HG03196 (cell line): Measurements from ENCODE around the gene CTNNA3.

Experiments used
- ATAC-seq: cut with Tn5 transposase; IDR thresholded peaks from one replicate; pipeline ENCODE4 v1.9.1; 2021; ENCODE audit not compliant: unreplicated experiment

CTNNA3 gene

DNA sequence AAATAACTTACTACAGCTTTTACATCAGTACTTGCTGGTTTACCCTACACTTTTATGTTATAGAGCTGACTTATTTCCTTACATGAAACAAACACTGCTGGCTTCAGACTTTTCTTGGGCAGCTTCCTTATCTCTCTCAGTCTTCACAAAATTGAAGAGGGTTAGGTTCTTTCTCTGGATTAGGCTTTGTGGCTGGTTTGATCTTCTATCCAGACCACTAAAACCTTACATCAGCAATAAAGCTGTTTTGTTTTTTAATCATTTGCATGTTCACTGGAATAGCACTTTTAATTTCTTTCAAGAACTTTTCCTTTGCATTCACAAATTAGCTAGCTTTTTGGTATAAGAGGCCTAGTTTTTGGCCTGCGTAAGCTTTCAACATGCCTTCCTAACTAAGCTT lies 551.5 kb downstream of the CTNNA3 start:
- ATAC-seq: no peak

DNA sequence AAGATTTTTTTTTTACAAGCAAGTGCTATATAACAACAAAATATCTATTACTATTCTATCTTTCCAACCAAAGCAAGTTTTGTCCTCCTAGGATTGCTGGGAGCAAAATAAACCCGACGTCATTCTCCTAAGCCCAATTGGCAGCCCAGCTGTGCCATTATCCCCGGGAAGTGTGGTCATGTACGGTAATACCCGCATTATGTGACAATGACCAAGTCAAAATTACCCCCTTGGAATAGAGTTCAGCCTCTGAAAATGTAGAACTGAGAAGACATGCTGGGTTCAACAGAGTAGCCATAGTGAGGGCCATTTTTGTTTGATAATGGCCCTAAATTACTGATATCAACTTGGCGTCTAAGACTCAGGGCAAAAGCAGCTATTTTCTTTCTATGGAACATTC lies 554.7 kb downstream of the CTNNA3 start:
- no peak for ATAC-seq

DNA sequence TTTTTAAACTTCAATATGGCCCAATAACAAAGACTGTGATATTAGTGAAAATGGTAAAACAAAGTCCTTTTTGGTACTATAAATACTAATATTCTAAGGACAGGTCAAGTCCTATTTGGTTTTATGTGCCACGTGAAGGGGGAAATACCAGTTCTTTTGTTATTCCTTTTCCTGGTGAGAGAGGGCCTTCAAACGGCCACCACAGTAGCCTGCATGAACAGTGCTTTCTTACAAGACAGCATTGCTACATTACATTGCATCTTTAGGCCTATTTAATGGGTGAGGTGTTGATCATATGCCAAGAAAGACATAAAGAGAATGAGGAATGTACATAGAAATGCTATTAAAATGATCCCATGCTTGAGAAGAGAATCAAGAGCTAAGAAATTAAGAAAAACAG lies 555.4 kb downstream of the CTNNA3 start:
- no peak for ATAC-seq

DNA sequence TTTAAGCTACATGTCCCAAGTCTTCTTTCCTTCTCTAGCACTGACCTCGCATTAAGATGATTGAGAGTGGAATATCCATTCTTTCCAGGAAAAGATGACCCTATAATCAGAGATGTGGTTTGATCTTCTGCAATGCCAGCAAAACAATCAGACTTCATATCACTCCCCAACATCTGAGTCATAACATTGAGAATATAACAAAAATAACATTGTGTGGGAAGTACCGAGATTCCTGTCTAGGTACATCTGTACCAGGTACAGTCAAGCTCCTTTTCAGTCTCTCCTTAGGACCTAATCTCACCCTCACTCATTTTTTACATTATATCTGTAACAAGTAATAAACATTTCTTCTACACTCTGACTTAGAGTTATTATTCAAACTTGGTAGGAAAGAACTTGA lies 568.6 kb downstream of the CTNNA3 start:
- no peak for ATAC-seq

DNA sequence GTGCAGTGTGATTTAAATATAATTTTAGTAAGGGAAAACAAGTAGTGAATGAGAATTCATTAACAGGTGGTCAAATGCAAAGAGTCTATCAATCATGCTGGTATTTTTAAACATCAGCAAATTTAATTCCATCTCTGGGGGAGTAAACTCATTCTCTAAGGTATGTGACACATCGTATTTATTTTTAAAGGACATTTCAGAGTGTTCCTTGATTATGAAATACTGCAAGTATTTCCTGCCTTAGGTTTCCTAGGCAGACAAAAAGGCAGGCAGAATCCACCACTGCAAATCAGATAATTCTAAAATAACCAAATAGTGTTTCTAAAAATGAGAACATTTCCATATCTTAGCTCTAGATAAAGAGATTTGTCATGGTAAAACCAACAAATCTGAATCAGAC lies 576.3 kb downstream of the CTNNA3 start:
- ATAC-seq: no peak

DNA sequence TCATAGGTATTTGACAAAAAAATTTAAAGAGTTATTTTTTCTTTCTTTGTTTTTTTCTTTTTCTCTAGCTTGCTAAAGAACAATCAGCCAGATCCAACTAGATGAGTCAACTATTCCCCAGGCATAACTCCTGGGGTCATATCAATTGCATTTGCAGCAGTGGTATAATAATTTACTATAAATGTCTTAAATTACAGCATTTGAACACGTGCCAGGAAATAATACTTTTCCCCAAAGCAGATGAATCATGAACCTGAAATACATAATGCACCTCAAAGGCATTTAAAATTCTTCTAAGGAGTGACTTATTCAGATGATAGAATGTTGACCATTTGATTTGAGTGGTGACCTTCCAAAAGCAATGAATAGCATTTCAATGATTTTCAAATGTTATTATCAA lies 580.0 kb downstream of the CTNNA3 start:
- ATAC-seq: no peak

DNA sequence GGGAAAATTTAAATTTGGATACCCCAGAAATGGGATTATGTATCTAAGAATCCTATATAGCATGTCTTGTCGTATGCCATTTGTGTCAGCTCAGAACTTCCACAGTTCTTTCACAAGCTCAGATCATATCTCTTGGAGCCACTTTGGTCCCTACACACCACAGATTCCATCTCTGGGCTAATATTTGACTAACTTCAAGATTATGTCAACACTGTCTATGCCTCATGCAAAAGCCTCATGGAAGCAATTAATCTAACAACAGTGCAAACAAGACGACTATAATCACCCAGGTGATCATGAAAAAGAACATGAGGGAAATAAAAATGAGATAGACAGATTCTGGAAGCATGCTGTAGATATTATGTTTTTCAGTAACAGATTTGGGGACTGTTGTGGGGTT lies 581.0 kb downstream of the CTNNA3 start:
- ATAC-seq: no peak

DNA sequence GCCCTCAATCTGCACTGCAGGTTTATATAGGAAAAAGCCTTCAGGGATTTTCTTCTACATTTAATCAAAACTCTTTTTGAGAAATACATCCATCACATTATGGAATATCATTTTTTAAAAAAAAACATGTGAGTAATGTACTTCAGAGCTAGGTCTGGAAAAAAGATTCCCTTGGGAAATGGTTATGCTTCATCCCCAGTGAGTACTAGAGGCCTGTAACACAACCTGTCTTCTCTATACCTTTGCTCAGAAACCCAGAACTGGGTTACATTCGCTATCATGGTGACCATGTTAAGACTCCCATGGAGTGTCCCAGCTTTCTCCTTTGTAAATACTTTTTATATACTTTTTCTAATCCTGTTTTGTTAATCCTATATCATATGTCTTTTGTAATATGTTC lies 583.2 kb downstream of the CTNNA3 start:
- no peak for ATAC-seq

DNA sequence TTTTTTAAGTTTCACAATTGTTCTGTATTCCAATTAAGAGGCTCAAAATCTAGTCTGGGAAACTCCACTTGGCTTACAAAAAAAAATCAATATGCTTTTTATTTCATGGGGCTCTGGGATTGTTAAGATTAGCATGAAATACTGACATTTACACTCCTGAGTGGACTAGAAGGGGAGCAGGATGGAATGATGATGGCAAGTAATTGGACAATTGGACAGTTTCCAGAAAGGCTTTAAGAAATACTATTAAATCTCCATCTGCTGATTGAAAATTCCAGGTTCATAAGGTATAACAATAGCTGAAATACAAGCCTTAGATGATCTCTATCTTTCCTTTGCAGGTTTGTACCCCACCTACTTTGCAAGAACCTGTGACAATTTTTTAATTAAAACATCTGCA lies 585.7 kb downstream of the CTNNA3 start:
- no peak for ATAC-seq

DNA sequence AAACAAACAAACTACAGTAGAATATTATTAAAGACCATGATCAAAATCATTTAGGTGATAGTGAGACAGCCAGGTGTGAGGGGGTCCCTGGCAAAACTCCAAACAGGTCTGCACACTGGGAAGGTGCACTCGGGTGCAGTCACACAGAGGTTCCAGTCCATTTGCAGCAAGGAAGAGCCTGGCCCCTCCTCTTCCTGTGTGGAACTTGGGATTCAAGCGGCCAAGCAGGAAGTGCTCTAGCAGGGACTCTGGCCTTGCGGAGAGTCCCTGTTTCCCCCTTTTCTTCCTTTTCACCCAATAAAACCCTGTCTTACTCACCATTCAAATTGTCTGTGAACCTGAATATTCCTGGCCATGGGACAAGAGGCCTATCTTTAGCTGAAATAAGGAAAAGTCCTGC lies 588.3 kb downstream of the CTNNA3 start:
- no peak for ATAC-seq

DNA sequence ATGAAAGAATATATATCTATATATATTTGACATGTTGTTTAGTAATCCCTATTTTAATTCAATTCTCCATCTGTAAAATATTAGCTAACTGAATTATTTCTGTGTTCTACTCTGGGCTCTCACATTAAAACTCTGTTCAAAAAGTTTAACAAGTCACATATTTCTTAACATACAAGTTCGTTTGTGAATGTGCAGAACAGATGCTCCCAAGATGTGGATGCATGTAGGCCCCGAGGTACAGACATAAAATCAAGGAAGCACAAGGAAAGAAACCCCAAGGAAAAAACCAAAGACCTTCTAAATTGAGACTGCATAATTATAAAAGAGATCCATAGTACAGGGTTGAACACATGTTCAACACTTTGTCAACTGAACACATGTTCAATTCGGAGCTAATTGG lies 595.0 kb downstream of the CTNNA3 start:
- no peak for ATAC-seq

DNA sequence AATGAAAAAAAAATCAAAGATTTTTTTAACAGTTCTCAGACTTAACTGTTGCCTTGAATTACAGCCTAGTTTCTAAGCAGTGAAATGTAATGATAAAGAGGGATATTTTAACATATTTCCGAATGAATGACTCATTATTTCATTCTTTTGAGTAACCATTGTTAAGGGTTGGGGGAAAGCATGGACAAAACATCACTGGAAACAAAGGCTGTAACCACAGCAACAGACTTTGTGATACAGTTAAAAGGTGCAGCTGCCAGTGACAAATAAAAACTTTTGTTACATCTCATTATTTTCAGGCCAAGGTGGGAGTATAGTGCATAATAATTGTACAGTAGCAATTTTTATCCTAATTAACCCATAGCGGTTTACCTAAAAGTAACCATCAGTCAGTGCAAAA lies 597.5 kb downstream of the CTNNA3 start:
- ATAC-seq: no peak

DNA sequence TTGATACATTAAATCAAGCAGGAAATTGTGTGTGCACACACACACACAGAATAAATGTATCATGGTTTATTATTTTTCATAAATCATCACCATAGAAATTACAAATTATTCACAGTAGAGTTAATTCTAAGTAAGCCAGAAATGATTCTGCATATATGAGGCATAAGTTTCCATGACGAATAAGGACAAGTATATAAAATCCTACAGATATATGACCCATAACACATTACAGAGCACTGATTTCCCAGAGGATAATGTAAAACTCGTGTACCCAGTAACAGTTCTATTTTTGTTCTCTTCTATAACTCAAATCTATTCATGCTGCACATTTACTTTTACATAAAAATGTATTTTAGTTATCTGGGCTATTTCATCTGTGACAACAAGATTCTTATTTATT lies 600.5 kb downstream of the CTNNA3 start:
- no peak for ATAC-seq

DNA sequence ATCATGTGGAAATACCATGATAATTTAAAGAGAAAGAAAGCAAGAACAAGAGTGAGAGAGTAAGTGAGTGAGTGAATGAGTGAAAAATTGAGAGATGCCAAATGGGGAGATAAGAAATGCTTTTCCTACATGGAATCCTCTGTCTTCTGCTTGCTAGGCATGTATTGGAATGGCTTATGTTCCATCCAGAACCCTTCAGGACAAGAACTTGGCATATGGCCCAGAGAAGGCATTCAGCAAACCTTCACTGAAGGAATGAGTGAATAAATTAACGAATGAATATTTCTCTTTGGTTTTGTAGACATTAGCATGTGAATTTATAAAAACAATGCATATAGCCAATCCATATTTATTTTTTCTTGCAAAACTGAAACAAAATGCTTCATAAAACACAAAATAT lies 608.0 kb downstream of the CTNNA3 start:
- ATAC-seq: no peak

DNA sequence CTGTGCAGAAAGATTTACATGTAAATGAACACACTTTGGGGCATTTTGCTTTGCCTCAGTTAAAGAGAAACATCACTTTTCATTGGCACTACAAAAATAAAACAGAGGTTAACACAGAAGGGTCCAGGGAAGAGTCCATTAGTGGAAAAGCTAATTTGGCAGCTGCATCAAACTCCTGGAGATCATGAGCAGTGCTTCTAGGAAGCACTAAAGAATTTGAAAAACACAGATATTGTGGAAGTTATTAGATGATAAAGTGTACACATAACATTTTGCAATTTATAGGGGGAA lies 608.9 kb downstream of the CTNNA3 start:
- ATAC-seq: no peak

DNA sequence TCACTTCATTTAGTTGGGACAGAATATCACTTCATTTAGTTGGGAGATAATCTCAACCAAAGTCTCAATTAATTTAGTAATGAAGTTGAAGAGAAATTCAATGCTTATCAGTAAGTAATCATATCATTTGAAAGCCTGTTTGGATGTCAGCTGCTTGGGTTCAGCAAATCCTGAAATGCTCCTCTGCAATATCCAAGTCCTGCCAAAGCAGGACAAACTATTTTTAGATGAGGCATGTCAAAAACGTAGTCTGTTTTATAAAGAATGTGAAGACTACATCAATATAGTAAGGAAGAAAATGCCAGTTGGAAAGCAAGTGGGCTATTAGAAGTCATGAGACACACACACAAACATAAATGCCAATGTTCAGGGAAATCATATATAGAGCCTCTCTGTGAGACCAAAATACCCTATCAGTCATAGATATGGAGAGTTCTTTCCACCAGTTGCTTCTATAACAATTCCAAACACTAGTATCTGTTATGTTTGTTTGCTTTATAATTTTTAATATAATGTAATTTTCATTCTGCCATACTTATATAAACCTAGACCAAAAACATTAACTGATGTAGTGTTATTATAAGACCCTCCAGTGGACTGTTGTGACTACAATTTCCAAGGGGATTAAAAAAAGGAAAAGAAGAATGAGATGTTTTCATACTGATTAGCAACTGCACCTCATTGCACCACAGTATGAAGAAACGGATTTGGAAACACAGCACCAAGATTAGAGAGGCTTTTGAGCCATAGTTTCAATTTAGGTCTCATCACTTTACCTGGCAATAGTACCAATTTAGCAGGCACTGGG lies 609.5 kb downstream of the CTNNA3 start:
- no peak for ATAC-seq

DNA sequence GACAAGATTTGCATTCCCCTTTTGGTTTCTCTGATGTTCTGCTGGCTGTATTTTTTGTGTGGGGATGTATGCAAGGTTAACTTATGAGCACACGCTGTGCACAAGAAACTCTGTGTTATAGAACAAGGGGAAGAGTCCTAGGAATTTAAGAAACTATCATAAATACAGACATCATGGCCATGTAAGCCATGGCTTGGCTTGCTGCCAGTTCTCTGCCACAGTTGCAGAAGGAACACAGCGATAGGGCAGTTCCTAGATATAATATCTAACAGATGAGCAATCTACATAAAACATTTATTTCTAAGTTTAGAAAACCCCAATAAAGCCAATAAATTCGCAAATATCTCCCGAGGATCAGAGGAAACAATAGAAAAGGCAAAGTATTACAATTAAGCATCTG lies 616.9 kb downstream of the CTNNA3 start:
- ATAC-seq: no peak

DNA sequence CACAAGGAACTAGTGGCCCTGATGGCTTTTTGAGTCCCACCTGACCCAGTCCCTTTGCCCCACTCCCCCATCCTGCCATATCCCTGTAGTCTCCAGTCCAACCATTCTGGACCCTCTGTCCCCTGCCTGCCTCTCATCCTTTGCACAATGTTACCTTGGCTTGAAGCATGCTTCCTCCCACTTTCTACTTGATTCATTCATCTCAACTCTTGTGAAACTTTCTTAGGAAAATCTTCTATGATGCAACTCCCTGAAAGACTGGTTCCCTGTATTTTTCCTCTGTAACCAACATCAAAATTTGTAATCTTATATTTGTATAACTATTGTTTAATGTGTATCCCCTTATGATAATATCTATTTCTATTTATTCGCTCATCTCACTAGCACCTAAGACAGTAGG lies 618.6 kb downstream of the CTNNA3 start:
- no peak for ATAC-seq

DNA sequence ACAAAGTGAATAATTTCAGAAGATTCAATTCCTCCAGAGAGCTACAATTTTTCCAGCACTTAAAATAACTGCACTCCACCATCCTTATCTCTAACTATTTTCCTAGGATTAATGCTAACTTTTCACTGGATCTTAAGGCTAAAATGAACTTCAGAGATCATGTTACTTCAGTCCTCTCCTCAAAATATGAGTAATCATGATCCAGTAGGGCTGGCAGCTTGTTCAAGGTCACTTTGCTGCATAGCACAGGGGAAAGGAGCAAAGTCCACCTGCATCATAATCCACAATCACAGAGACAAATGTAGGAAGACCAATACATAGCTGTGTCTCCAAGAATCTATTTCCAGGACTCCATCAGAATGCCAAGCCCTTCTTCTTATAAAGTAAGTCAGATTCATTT lies 619.9 kb downstream of the CTNNA3 start:
- ATAC-seq: no peak

DNA sequence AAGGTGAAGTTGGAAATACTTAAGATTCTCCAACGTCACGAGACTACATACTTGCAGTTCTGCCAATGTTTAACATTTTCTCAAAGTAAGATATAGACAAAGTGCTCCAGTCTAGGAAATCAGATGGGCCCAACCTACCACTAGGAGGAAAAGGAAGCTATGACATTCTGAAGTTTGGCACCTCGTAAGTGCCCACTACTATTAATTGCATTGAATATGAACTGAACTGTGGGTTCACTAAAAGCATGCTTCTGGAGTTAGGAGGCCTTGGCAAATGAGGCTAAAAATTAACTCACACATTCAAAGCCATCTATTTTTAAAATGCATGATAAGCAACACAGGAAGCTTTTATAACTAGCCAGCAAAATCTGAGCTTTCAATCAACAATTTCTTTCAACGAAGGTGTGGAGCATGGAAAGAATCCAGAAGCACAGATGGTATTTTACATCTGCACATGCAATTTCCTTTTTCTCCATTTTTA lies 620.5 kb downstream of the CTNNA3 start:
- ATAC-seq: no peak

DNA sequence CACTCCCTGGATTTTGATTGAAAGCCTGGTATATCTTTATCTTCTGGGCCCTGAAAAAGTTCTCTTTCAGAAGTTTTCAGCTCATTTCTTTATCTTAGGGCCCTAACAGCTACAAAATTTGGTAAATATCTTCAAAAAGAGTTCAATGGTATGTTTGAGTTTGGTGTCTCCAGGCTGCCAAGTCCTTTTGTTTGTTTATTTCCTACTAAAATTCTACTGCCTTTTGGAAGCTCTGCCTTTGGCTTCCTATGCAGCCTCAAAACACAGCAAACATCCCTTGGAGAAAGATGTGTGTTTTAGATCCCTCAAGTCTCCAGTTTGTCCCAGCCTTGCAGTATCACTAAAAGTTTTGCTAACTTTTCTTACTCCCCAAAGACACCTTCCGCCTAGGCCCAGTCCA lies 623.3 kb downstream of the CTNNA3 start:
- no peak for ATAC-seq

DNA sequence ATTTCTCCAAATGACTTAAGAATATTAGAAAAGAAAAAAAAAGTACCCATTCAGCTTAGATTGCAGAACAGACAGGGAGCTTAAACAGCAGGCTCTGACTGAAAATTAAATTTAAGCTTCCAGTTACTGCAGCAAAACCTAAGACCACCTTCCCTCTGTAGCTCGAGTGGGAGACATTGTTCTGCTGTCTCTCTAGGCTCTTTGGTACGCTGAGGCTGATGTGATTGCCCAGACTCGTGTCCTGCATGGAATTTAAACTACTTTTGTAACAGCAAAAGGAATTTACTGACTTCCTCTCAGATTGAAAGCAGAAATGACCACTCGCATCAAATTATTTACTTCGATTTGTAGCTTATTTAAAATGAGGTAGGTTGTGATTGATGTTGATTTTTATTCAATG lies 645.6 kb downstream of the CTNNA3 start:
- no peak for ATAC-seq

DNA sequence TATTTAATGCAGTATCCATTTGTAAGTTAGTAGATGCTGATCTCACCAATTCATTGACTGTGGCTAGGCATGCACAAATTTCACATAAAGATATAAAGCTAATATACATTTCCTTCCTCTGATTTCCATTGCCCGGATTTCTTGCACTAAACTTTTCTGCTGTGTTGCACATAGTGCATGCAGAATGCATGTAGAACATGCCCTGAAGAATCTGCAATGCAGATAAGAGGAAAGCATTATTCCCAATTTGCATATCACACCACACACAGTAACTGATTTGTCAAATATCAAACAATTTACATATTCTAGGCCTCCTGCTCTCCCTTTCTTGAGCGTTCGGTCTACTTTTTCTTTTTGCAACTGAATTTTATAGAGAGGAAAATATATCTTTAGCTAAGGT lies 646.0 kb downstream of the CTNNA3 start:
- ATAC-seq: no peak
